ENCODE data around the gene MACROD1.
"Not testable (repeated sequence)": the region's sequence is repeated elsewhere in the genome, so short reads cannot be mapped to it uniquely, and the experiment has no call there.

Gene MACROD1

GRCh38 chr11:64051297-64051696 lies 114.6 kb downstream of the MACROD1 start:
- no peak for DNase-seq

- no peak for DNase-seq
Observed at GRCh38 chr11:64049509-64049908, 116.4 kb downstream of the MACROD1 start.

GRCh38 chr11:64048042-64048854 lies 117.7 kb downstream of the MACROD1 start:
- no peak for DNase-seq

- not testable (repeated sequence) for DNase-seq
Observed at GRCh38 chr11:64047373-64047772, 118.5 kb downstream of the MACROD1 start.

- DNase-seq = no peak
Observed at GRCh38 chr11:64045700-64046099, 120.2 kb downstream of the MACROD1 start.

GRCh38 chr11:64044730-64045393 lies 121.1 kb downstream of the MACROD1 start:
- no peak for DNase-seq

GRCh38 chr11:64043545-64043944 lies 122.4 kb downstream of the MACROD1 start:
- no peak for DNase-seq

- DNase-seq = no peak
Observed at GRCh38 chr11:64042301-64042700, 123.6 kb downstream of the MACROD1 start.

- DNase-seq = no peak
Observed at GRCh38 chr11:64041846-64042245, 124.1 kb downstream of the MACROD1 start.

- no peak for DNase-seq
Observed at GRCh38 chr11:64040684-64041322, 125.1 kb downstream of the MACROD1 start.

GRCh38 chr11:64039012-64039665 lies 126.8 kb downstream of the MACROD1 start:
- DNase-seq = no peak

- DNase-seq = no peak
Observed at GRCh38 chr11:64038500-64038899, 127.4 kb downstream of the MACROD1 start.

GRCh38 chr11:64037027-64037634 lies 128.8 kb downstream of the MACROD1 start:
- DNase-seq = no peak

GRCh38 chr11:64036087-64037026 lies 129.6 kb downstream of the MACROD1 start:
- no peak for DNase-seq

GRCh38 chr11:64035576-64035975 lies 130.3 kb downstream of the MACROD1 start, which contains the start of gene FLRT1:
Gene FLRT1 (plus strand): TSS chr11:64035931. CDS start chr11:64116268, 80,337 bp downstream.
- no peak for DNase-seq

- DNase-seq = no peak
Observed at GRCh38 chr11:64035081-64035524, 130.8 kb downstream of the MACROD1 start.

GRCh38 chr11:64034411-64034811 lies 131.5 kb downstream of the MACROD1 start:
- DNase-seq = no peak

- no peak for DNase-seq
Observed at GRCh38 chr11:64032050-64032449, 133.9 kb downstream of the MACROD1 start.

- no peak for DNase-seq
Observed at GRCh38 chr11:64031001-64031400, 134.9 kb downstream of the MACROD1 start.

GRCh38 chr11:64029773-64030172 lies 136.1 kb downstream of the MACROD1 start:
- no peak for DNase-seq

- DNase-seq = no peak
Observed at GRCh38 chr11:64028398-64029115, 137.4 kb downstream of the MACROD1 start.
